ENCODE data around the gene TEP1. TPM values are rescaled to one million over a fixed set of nuclear protein-coding genes. Genes with fewer than 3 reads are reported as not detected.
"Not testable (repeated sequence)": the region's sequence is repeated elsewhere in the genome, so short reads cannot be mapped to it uniquely, and the experiment has no call there.

The TEP1 gene
- total and polyA plus RNA-seq, 7 experiments from 2014 or later = 0.74 to 56.0 (median 38.9) TPM

DNA sequence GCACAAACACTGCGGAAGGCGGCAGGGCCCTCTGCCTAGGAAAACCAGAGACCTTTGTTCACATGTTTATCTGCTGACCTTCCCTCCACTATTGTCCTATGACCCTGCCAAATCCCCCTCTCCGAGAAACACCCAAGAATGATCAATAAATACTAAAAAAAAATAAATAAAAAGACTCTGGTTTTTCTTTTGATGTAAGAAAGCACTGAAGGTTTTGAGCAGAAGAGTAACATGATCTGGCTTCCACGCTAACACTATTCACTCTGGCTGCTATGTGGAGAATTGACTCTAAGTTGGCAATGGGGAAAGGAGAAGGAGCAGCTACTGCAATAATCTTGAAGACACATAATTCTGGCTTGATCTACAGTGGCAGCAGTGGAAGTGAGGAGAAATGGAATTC, 30.3 kb upstream of the TEP1 start:
- H3K4me3 Mint-ChIP-seq; H3K27me3 Mint-ChIP-seq; H3K27ac ChIP-seq (ENCODE audit: low read depth, low read length); H3K9me3 Mint-ChIP-seq; H3K4me3 ChIP-seq (ENCODE audit: low read length); ATAC-seq; intact Hi-C loops (cut with micrococcal nuclease); H3K27me3 ChIP-seq (ENCODE audit: control insufficient read depth in 2 of 2, insufficient read depth in 2 of 2, low read length in 2 of 2); DNase-seq; CTCF ChIA-PET; H3K9me3 ChIP-seq (ENCODE audit: control insufficient read depth in 2 of 3, low read length in 3 of 3); H3K27ac Mint-ChIP-seq: not testable (repeated sequence)
- Mint-ChIP-seq H3K36me3 (peaks cover 7 to 27% (median 19%) of the 10 kb centered on the region in 5 donors), H3K4me1 (peaks cover 18 to 35% (median 23%) of the 10 kb centered on the region in 7 donors)
- Histone ChIP-seq H3K36me3 (ENCODE audit: control insufficient read depth in 2 of 3, insufficient read depth in 3 of 3, low read length in 3 of 3) (peaks cover 14 to 36% (median 14%) of the 10 kb centered on the region in 3 experiments), H3K4me1 (ENCODE audit: control insufficient read depth in 2 of 2, insufficient read depth in 2 of 2, low read length in 2 of 2) (peaks cover 13 to 16% of the 10 kb centered on the region in 2 donors)
- POLR2A ChIA-PET = interaction anchor here (1.0 to 1.3 kb wide), 2 partner anchors 12 to 28 kb away, joined by 3 to 5 read pairs; partner anchors contain the start of gene APEX1

DNA sequence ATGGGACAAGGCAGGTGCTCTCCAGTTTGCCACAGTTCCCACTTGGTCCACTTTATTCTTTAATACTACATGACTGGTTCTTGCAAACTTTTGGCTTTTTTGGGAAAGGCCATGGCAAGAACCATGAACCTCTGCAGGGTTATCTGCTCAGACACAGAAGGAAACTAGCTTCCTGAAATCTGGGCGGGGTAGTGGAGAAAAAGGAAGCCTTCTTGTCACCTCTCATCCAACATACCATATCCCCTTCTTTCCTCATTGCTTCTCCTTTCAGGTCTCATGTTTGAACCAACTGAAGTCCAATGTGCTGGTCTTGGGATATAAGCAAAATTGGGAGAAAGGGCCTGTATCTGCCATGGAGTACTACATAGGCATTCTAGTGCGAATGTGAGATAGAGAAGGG, 28.2 kb upstream of the TEP1 start:
- peaks cover 0 to 11% (median 6%) of the 10 kb centered on the region in 5 donors for H3K36me3 Mint-ChIP-seq
- H3K27ac ChIP-seq (ENCODE audit: low read depth, low read length) = peak overlapping the region; percentile 26
- no peak for DNase-seq
- peaks cover 13 to 16% of the 10 kb centered on the region in 2 donors for H3K4me1 ChIP-seq (ENCODE audit: control insufficient read depth in 2 of 2, insufficient read depth in 2 of 2, low read length in 2 of 2)
- peaks cover 18 to 35% (median 23%) of the 10 kb centered on the region in 7 donors for H3K4me1 Mint-ChIP-seq
- ATAC-seq = no peak
- H3K27ac Mint-ChIP-seq = peak overlapping the region in 8 of 9 donors; percentile 24 to 95 (median 86)
- H3K9me3 Mint-ChIP-seq = peaks cover 0 to 4% (median 0%) of the 10 kb centered on the region in 11 donors
- H3K9me3 ChIP-seq (ENCODE audit: control insufficient read depth in 2 of 3, low read length in 3 of 3) = no peaks in the 10 kb centered on the region
- peaks cover 0 to 14% (median 0%) of the 10 kb centered on the region in 3 experiments for H3K36me3 ChIP-seq (ENCODE audit: control insufficient read depth in 2 of 3, insufficient read depth in 3 of 3, low read length in 3 of 3)
- no peaks in the 10 kb centered on the region for H3K27me3 Mint-ChIP-seq
- intact Hi-C loops (cut with micrococcal nuclease) = loop anchor here in 1 of 2 donors (1.0 kb wide), 2 partner anchors 13 to 26 kb away; partner anchors contain the start of gene OSGEP
- ChIA-PET CTCF (interaction anchor here (1.1 to 2.0 kb wide), 2 partner anchors 15 to 26 kb away, joined by 3 to 7 read pairs; no protein-coding TSS in a partner anchor), POLR2A (interaction anchor here (0.5 to 3.3 kb wide), 7 partner anchors 8 to 703 kb away, joined by 3 to 14 read pairs (median 3); partner anchors contain the start of genes APEX1, OSGEP and PIP4P1)
- H3K4me3 Mint-ChIP-seq = peak overlapping the region in 4 of 10 donors; percentile 14 to 38 (median 30)
- H3K4me3 ChIP-seq (ENCODE audit: low read length) = no peak overlapping the region
- H3K27me3 ChIP-seq (ENCODE audit: control insufficient read depth in 2 of 2, insufficient read depth in 2 of 2, low read length in 2 of 2) = no peaks in the 10 kb centered on the region

DNA sequence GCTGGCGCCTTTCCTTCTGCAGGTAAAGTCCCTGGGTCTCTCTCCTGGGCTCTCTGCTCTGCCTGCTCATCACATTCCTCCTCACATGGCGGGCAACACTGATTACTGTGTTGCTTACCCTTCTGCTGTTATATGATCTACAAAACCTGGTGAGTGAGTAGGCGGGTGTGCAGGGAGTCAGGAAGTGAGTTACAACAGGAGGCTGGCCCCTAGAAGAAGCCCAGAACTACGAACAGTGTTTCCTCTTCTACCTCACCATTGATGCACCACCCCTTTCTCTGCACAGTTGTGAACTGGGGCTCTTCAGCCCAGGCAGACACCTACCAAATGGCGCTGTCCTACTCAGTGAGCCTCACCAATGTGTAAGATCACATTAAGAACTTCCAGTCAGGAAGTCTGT, 27.6 kb upstream of the TEP1 start:
- Mint-ChIP-seq H3K27me3 (no peaks in the 10 kb centered on the region), H3K4me3 (peak overlapping the region; percentile 49 to 75 (median 62)), H3K9me3 (peaks cover 0 to 4% (median 0%) of the 10 kb centered on the region in 11 donors), H3K27ac (peak overlapping the region; percentile 60 to 95 (median 86)), H3K4me1 (peaks cover 18 to 35% (median 23%) of the 10 kb centered on the region in 7 donors), H3K36me3 (peaks cover 0 to 11% (median 6%) of the 10 kb centered on the region in 5 donors)
- Histone ChIP-seq H3K9me3 (ENCODE audit: control insufficient read depth in 2 of 3, low read length in 3 of 3) (no peaks in the 10 kb centered on the region), H3K4me3 (ENCODE audit: low read length) (no peak overlapping the region), H3K36me3 (ENCODE audit: control insufficient read depth in 2 of 3, insufficient read depth in 3 of 3, low read length in 3 of 3) (peaks cover 0 to 8% (median 0%) of the 10 kb centered on the region in 3 experiments), H3K27ac (ENCODE audit: low read depth, low read length) (peak overlapping the region; percentile 26), H3K4me1 (ENCODE audit: control insufficient read depth in 2 of 2, insufficient read depth in 2 of 2, low read length in 2 of 2) (peaks cover 13 to 16% of the 10 kb centered on the region in 2 donors), H3K27me3 (ENCODE audit: control insufficient read depth in 2 of 2, insufficient read depth in 2 of 2, low read length in 2 of 2) (no peaks in the 10 kb centered on the region)
- intact Hi-C loops (cut with micrococcal nuclease) = loop anchor here in 1 of 2 donors (1.0 kb wide), 2 partner anchors 13 to 26 kb away; partner anchors contain the start of gene OSGEP
- ATAC-seq = peak; percentile 99
- ChIA-PET POLR2A (interaction anchor here (0.7 to 3.3 kb wide), 5 partner anchors 9 to 21 kb away, joined by 3 to 14 read pairs (median 4); partner anchors contain the start of genes APEX1, OSGEP and PIP4P1), CTCF (interaction anchor here (2.0 kb wide), 1 partner anchor 26 kb away, joined by 7 read pairs; no protein-coding TSS in a partner anchor)
- peak in 7 of 9 donors; percentile 32 to 71 (median 56) for DNase-seq

DNA sequence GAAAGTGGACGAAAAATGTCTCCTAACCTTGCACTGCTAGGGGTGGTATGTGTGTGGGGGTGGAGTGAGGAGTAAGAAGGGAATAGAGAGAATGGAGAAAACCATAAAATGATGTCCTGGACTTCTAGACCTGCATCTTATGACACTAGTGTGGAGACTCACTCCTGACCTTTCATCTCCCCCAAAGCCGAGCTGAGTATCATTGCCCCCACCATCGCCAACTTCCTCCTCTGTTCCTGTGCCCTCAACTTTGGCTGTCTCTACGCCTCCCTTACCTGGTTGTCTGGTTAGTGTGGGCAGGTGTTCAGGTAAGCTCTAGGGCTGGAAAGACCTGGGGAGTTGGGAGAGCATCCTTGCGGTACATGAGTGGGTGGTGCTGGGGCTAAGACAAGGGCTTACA, 27.2 kb upstream of the TEP1 start:
- ChIA-PET POLR2A (interaction anchor here (0.7 to 3.3 kb wide), 3 partner anchors 11 to 16 kb away, joined by 3 to 14 read pairs (median 4); partner anchors contain the start of genes APEX1 and OSGEP), CTCF (interaction anchor here (2.0 kb wide), 1 partner anchor 25 kb away, joined by 7 read pairs; no protein-coding TSS in a partner anchor)
- H3K36me3 ChIP-seq (ENCODE audit: control insufficient read depth in 2 of 3, insufficient read depth in 3 of 3, low read length in 3 of 3) = peaks cover 0 to 4% (median 0%) of the 10 kb centered on the region in 3 experiments
- H3K36me3 Mint-ChIP-seq = peaks cover 0 to 11% (median 6%) of the 10 kb centered on the region in 5 donors
- peak overlapping the region in 9 of 10 donors; percentile 42 to 70 (median 61) for H3K4me3 Mint-ChIP-seq
- H3K27ac ChIP-seq (ENCODE audit: low read depth, low read length) = peak overlapping the region; percentile 26
- H3K27ac Mint-ChIP-seq = peak overlapping the region; percentile 6 to 95 (median 86)
- H3K9me3 ChIP-seq (ENCODE audit: control insufficient read depth in 2 of 3, low read length in 3 of 3) = no peaks in the 10 kb centered on the region
- no peaks in the 10 kb centered on the region for H3K27me3 ChIP-seq (ENCODE audit: control insufficient read depth in 2 of 2, insufficient read depth in 2 of 2, low read length in 2 of 2)
- H3K4me3 ChIP-seq (ENCODE audit: low read length) = no peak overlapping the region
- ATAC-seq (no peak), DNase-seq (no peak)
- peaks cover 18 to 35% (median 23%) of the 10 kb centered on the region in 7 donors for H3K4me1 Mint-ChIP-seq
- intact Hi-C loops (cut with micrococcal nuclease) = no loop called here
- no peaks in the 10 kb centered on the region for H3K27me3 Mint-ChIP-seq
- H3K4me1 ChIP-seq (ENCODE audit: control insufficient read depth in 2 of 2, insufficient read depth in 2 of 2, low read length in 2 of 2) = peaks cover 13 to 16% of the 10 kb centered on the region in 2 donors
- H3K9me3 Mint-ChIP-seq = peaks cover 0 to 4% (median 0%) of the 10 kb centered on the region in 11 donors

GRCh38 chr14:20438664-20439063, 25.4 kb upstream of the TEP1 start:
- H3K36me3 Mint-ChIP-seq = peaks cover 0 to 11% (median 6%) of the 10 kb centered on the region in 5 donors
- H3K27ac Mint-ChIP-seq = no peak overlapping the region
- H3K27me3 ChIP-seq (ENCODE audit: control insufficient read depth in 2 of 2, insufficient read depth in 2 of 2, low read length in 2 of 2) = no peaks in the 10 kb centered on the region
- peaks cover 18 to 35% (median 23%) of the 10 kb centered on the region in 7 donors for H3K4me1 Mint-ChIP-seq
- peaks cover 13 to 16% of the 10 kb centered on the region in 2 donors for H3K4me1 ChIP-seq (ENCODE audit: control insufficient read depth in 2 of 2, insufficient read depth in 2 of 2, low read length in 2 of 2)
- DNase-seq (no peak), ATAC-seq (no peak)
- ChIA-PET POLR2A (no interaction called here), CTCF (no interaction called here)
- H3K36me3 ChIP-seq (ENCODE audit: control insufficient read depth in 2 of 3, insufficient read depth in 3 of 3, low read length in 3 of 3) = no peaks in the 10 kb centered on the region
- no peak overlapping the region for H3K4me3 ChIP-seq (ENCODE audit: low read length)
- H3K27me3 Mint-ChIP-seq = no peaks in the 10 kb centered on the region
- intact Hi-C loops (cut with micrococcal nuclease) = no loop called here
- H3K4me3 Mint-ChIP-seq = no peak overlapping the region
- H3K9me3 Mint-ChIP-seq = peaks cover 0 to 4% (median 0%) of the 10 kb centered on the region in 11 donors
- no peaks in the 10 kb centered on the region for H3K9me3 ChIP-seq (ENCODE audit: control insufficient read depth in 2 of 3, low read length in 3 of 3)
- H3K27ac ChIP-seq (ENCODE audit: low read depth, low read length) = no peak overlapping the region

GRCh38 chr14:20436363-20436755, 23.1 kb upstream of the TEP1 start:
- Mint-ChIP-seq H3K4me3 (no peak overlapping the region), H3K4me1 (peaks cover 10 to 22% (median 15%) of the 10 kb centered on the region in 7 donors), H3K36me3 (peaks cover 0 to 3% (median 0%) of the 10 kb centered on the region in 5 donors), H3K27me3 (no peaks in the 10 kb centered on the region), H3K27ac (no peak overlapping the region), H3K9me3 (peaks cover 0 to 3% (median 0%) of the 10 kb centered on the region in 11 donors)
- DNase-seq (no peak), ATAC-seq (no peak)
- Histone ChIP-seq H3K27ac (ENCODE audit: low read depth, low read length) (no peak overlapping the region), H3K9me3 (ENCODE audit: control insufficient read depth in 2 of 3, low read length in 3 of 3) (no peaks in the 10 kb centered on the region), H3K4me1 (ENCODE audit: control insufficient read depth in 2 of 2, insufficient read depth in 2 of 2, low read length in 2 of 2) (peaks cover 9 to 13% of the 10 kb centered on the region in 2 donors), H3K27me3 (ENCODE audit: control insufficient read depth in 2 of 2, insufficient read depth in 2 of 2, low read length in 2 of 2) (no peaks in the 10 kb centered on the region), H3K4me3 (ENCODE audit: low read length) (no peak overlapping the region), H3K36me3 (ENCODE audit: control insufficient read depth in 2 of 3, insufficient read depth in 3 of 3, low read length in 3 of 3) (no peaks in the 10 kb centered on the region)
- ChIA-PET POLR2A (no interaction called here), CTCF (no interaction called here)
- intact Hi-C loops (cut with micrococcal nuclease) = no loop called here
